Measurements from ENCODE around the gene PADI2.
A peak's percentile ranks its signal among the peaks of the same experiment; 100 is the strongest.

PADI2 gene

DNA sequence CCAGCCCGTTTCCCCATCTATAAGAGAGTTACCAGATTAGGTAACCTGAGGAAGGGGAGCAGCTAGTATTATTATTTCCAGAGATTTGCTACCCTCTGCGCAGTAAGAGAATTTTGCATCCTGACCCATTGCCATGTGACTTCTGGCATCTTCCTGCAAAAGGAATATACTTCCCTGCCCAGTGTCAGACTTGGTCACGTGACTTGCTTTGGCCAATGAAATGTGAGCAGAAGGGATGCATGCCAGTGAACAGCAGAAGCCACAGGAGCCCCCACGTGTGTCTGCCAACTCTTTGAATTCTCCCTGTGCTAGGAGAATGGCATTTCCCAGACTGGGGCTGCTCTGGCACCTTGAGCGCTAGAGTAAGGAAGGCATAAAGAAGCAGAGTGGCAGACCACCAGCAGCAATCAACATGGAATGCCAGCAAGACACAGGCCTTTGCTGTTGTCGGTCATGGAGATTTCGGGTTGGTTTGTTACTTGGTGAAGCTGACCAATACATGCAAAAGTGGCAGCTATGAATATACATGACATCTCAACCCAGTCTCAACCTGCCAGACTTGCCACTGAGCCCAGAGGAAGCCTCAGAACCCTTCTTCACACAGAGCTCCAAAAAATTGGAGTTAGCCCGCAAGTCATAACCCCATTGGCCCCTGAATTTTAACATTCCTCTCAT, 39.0 kb downstream of the PADI2 start:
- Histone ChIP-seq H3K27ac (ENCODE audit: low read depth, low read length, poor library complexity, severe bottlenecking) (no peak overlapping the region), H3K36me3 (ENCODE audit: insufficient read depth, low read length) (no peaks in the 10 kb centered on the region), H3K4me3 (ENCODE audit: low read depth, low read length, poor library complexity, severe bottlenecking) (no peak overlapping the region), H3K27me3 (ENCODE audit: insufficient read depth, low read length) (peaks cover 4% of the 10 kb centered on the region; the same call in 1 of the 2 replicates), H3F3A (ENCODE audit: insufficient read depth, low read length) (no peaks in the 10 kb centered on the region), H4K20me1 (ENCODE audit: insufficient read depth, low read length) (no peaks in the 10 kb centered on the region), H3K79me2 (ENCODE audit: insufficient read depth, low read length) (no peaks in the 10 kb centered on the region), H3K9me2 (ENCODE audit: low read depth, low read length) (no peaks in the 10 kb centered on the region), H2AFZ (ENCODE audit: low read length) (no peak overlapping the region), H3K9ac (ENCODE audit: low read length) (no peak overlapping the region), H3K4me1 (ENCODE audit: insufficient read depth, low read length, severe bottlenecking) (no peaks in the 10 kb centered on the region), H3K9me3 (ENCODE audit: low read length) (peaks cover under 1% of the 10 kb centered on the region; the same call in 1 of the 2 replicates), H3K4me2 (ENCODE audit: low read length) (no peak overlapping the region)
- no peak for TF ChIP-seq EZH2 (IDR thresholded peaks at IDR 0.05; ENCODE audit: borderline replicate concordance, low read length)
- TF ChIP-seq, protein P1, sequence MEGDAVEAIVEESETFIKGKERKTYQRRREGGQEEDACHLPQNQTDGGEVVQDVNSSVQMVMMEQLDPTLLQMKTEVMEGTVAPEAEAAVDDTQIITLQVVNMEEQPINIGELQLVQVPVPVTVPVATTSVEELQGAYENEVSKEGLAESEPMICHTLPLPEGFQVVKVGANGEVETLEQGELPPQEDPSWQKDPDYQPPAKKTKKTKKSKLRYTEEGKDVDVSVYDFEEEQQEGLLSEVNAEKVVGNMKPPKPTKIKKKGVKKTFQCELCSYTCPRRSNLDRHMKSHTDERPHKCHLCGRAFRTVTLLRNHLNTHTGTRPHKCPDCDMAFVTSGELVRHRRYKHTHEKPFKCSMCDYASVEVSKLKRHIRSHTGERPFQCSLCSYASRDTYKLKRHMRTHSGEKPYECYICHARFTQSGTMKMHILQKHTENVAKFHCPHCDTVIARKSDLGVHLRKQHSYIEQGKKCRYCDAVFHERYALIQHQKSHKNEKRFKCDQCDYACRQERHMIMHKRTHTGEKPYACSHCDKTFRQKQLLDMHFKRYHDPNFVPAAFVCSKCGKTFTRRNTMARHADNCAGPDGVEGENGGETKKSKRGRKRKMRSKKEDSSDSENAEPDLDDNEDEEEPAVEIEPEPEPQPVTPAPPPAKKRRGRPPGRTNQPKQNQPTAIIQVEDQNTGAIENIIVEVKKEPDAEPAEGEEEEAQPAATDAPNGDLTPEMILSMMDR (IDR thresholded peaks at IDR 0.05; ENCODE audit: low read length): no peak

DNA sequence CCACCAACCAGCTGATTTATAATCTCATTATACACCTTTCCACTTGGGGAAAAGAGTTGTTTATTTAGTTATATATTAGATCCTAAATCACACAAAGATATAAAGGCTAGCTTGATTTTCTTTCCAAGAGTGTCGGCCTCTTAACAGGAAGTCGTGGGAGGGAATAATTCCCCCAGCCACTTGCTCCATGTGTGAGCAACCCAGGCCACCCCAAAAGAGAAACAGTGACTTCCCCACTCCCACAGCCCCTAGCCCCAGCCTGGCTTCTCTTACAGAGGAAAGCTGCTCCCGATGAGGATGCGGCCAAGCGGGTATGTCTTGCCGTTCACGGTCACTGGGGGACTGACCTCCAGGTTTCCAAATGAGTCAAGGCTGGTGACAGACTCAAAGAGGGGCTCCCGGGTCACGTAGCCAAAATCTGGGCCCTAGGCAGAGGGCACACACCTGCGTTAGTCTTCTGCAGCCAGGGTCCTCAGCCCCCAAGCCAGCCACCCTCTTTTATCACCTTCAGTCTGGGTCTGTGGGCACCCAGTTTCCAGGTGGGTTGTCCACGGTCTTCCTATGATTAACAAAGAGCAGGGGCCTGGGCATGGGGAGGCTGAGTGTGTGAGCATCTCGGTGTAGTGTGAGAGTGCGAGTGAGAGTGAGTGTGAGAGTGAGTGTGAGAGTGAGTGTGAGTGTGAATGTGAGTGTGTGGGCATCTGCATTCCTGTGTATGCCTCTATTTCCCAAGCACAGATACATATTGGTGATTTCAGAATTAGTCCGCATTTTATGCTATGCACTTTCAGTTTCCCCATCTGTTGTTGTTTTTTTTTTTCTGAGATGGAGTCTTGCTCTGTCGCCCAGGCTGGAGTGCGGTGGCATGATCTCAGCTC, 40.0 kb downstream of the PADI2 start:
- H3F3A ChIP-seq (ENCODE audit: insufficient read depth, low read length): no peaks in the 10 kb centered on the region
- H3K36me3 ChIP-seq (ENCODE audit: insufficient read depth, low read length): no peaks in the 10 kb centered on the region; the same call in 1 of the 2 replicates
- no peaks in the 10 kb centered on the region for H3K27me3 ChIP-seq (ENCODE audit: insufficient read depth, low read length)
- H4K20me1 ChIP-seq (ENCODE audit: insufficient read depth, low read length): no peaks in the 10 kb centered on the region
- H3K79me2 ChIP-seq (ENCODE audit: insufficient read depth, low read length): no peaks in the 10 kb centered on the region
- H3K9me3 ChIP-seq (ENCODE audit: low read length): peaks cover 3% of the 10 kb centered on the region; the same call in 1 of the 2 replicates
- H3K4me1 ChIP-seq (ENCODE audit: insufficient read depth, low read length, severe bottlenecking): no peaks in the 10 kb centered on the region
- no peak overlapping the region for H3K27ac ChIP-seq (ENCODE audit: low read depth, low read length, poor library complexity, severe bottlenecking)
- H3K4me3 ChIP-seq (ENCODE audit: low read depth, low read length, poor library complexity, severe bottlenecking): no peak overlapping the region
- TF ChIP-seq, protein P1 (IDR thresholded peaks at IDR 0.05; ENCODE audit: low read length): no peak
- TF ChIP-seq EZH2 (IDR thresholded peaks at IDR 0.05; ENCODE audit: borderline replicate concordance, low read length): no peak
- no peak overlapping the region for H3K9ac ChIP-seq (ENCODE audit: low read length)
- no peak overlapping the region for H2AFZ ChIP-seq (ENCODE audit: low read length)
- no peaks in the 10 kb centered on the region for H3K9me2 ChIP-seq (ENCODE audit: low read depth, low read length)
- H3K4me2 ChIP-seq (ENCODE audit: low read length): no peak overlapping the region

DNA sequence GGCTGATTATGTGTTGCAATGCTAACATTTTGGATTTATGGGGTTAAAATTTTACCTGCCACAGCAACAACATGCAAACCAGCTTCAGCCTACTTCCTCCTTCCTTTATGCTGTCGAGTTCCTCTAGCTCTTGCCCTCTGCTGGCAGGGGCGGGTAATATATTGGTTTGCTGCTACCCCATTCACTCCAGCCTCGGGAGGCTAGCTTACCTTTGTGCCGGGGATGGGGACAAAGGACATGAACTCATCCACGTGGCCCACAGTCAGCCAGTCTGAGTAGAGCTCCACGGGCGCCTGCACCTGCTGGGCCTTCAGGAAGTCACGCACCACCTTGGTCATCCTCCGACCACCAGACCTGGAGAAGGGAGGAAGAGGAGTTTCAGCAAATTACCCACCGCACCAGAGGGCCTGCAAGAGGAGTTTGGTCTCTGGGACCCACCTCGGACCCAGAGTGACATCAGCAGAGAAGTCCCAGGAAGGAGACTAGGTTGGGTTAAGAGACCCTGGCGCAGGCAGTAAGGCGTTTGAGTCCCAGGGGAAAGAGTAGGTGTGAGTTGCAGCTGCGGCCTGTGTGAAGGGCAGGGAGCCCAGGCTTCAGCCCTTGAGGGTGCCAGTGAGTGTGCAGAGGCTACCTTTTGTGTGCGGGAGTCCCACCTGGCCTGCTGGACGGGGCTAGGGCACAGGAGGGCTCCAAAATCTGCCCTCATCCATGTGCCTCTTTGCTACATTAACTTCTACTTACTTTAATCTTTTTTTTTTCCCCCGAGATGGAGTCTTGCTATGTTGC, 43.6 kb downstream of the PADI2 start:
- Histone ChIP-seq H3K4me1 (ENCODE audit: insufficient read depth, low read length, severe bottlenecking) (no peaks in the 10 kb centered on the region), H3K27me3 (ENCODE audit: insufficient read depth, low read length) (no peaks in the 10 kb centered on the region), H3K27ac (ENCODE audit: low read depth, low read length, poor library complexity, severe bottlenecking) (no peak overlapping the region), H4K20me1 (ENCODE audit: insufficient read depth, low read length) (no peaks in the 10 kb centered on the region), H2AFZ (ENCODE audit: low read length) (no peak overlapping the region), H3K9me2 (ENCODE audit: low read depth, low read length) (no peaks in the 10 kb centered on the region), H3K36me3 (ENCODE audit: insufficient read depth, low read length) (no peaks in the 10 kb centered on the region; the same call in 1 of the 2 replicates), H3K9me3 (ENCODE audit: low read length) (peaks cover 3% of the 10 kb centered on the region; the same call in 1 of the 2 replicates), H3K9ac (ENCODE audit: low read length) (no peak overlapping the region), H3K4me3 (ENCODE audit: low read depth, low read length, poor library complexity, severe bottlenecking) (no peak overlapping the region), H3F3A (ENCODE audit: insufficient read depth, low read length) (no peaks in the 10 kb centered on the region), H3K4me2 (ENCODE audit: low read length) (no peak overlapping the region), H3K79me2 (ENCODE audit: insufficient read depth, low read length) (no peaks in the 10 kb centered on the region)
- TF ChIP-seq, protein P1 (IDR thresholded peaks at IDR 0.05; ENCODE audit: low read length): peak; percentile 33; the same call in 1 of the 2 replicates
- no peak for TF ChIP-seq EZH2 (IDR thresholded peaks at IDR 0.05; ENCODE audit: borderline replicate concordance, low read length)
